ENCODE data around the gene TRIM14. TPM values are rescaled to one million over a fixed set of nuclear protein-coding genes. Genes with fewer than 3 reads are reported as not detected.
"Not testable (repeated sequence)": the region's sequence is repeated elsewhere in the genome, so short reads cannot be mapped to it uniquely, and the experiment has no call there.

TRIM14 gene
- total RNA-seq, 1 experiment from 2014 or later: 34.5 TPM

DNA sequence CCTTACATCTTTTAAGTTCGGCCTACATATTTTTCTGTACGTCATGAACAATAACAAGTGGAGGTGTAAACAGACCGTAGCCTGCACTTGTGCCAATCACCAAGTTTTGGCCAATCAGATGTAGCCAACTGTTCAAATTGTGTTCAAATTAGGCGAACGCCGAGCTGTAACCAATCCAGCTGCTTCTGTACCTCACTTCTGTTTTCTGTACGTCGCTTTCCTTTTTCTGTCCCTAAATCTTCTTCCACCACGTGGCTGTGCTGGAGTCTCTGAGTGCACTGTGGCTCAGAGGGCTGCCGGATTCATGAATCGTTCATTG is 26.4 kb downstream of the TRIM14 start:
- DNase-seq: no peak
- H3K4me1 ChIP-seq: peaks cover 5% of the 10 kb centered on the region
- no peak overlapping the region for H3K27ac Mint-ChIP-seq (ENCODE audit: unreplicated experiment)
- intact Hi-C loops (cut with micrococcal nuclease; ENCODE audit: unreplicated experiment): no loop called here
- CTCF ChIA-PET: no interaction called here
- no peak overlapping the region for H3K4me3 ChIP-seq (ENCODE audit: low read depth, low read length)
- POLR2A ChIA-PET: no interaction called here
- no peaks in the 10 kb centered on the region for H3K9me3 ChIP-seq
- BruUV-seq (replicated peaks): no TSS peak
- H3K36me3 Mint-ChIP-seq (ENCODE audit: insufficient read depth, unreplicated experiment): peaks cover 43% of the 10 kb centered on the region
- no peaks in the 10 kb centered on the region for H3K9me3 Mint-ChIP-seq (ENCODE audit: unreplicated experiment)
- TF ChIP-seq, protein P1, sequence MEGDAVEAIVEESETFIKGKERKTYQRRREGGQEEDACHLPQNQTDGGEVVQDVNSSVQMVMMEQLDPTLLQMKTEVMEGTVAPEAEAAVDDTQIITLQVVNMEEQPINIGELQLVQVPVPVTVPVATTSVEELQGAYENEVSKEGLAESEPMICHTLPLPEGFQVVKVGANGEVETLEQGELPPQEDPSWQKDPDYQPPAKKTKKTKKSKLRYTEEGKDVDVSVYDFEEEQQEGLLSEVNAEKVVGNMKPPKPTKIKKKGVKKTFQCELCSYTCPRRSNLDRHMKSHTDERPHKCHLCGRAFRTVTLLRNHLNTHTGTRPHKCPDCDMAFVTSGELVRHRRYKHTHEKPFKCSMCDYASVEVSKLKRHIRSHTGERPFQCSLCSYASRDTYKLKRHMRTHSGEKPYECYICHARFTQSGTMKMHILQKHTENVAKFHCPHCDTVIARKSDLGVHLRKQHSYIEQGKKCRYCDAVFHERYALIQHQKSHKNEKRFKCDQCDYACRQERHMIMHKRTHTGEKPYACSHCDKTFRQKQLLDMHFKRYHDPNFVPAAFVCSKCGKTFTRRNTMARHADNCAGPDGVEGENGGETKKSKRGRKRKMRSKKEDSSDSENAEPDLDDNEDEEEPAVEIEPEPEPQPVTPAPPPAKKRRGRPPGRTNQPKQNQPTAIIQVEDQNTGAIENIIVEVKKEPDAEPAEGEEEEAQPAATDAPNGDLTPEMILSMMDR (IDR thresholded peaks at IDR 0.05; ENCODE audit: insufficient read depth in 1 of 2, low read depth in 1 of 2, low read length in 1 of 2, severe bottlenecking in 1 of 2, unreplicated experiment in 1 of 2): no peak
- H3K4me1 Mint-ChIP-seq (ENCODE audit: low read depth, unreplicated experiment): peaks cover 6% of the 10 kb centered on the region
- no peak overlapping the region for H3K4me3 Mint-ChIP-seq (ENCODE audit: unreplicated experiment)
- no peaks in the 10 kb centered on the region for H3K36me3 ChIP-seq (ENCODE audit: control insufficient read depth, insufficient read depth, low read length)
- no peaks in the 10 kb centered on the region for H3K27me3 Mint-ChIP-seq (ENCODE audit: insufficient read depth, unreplicated experiment)
- H3K27me3 ChIP-seq (replicated peaks; ENCODE audit: control insufficient read depth, insufficient read depth, low read length): no peaks in the 10 kb centered on the region

DNA sequence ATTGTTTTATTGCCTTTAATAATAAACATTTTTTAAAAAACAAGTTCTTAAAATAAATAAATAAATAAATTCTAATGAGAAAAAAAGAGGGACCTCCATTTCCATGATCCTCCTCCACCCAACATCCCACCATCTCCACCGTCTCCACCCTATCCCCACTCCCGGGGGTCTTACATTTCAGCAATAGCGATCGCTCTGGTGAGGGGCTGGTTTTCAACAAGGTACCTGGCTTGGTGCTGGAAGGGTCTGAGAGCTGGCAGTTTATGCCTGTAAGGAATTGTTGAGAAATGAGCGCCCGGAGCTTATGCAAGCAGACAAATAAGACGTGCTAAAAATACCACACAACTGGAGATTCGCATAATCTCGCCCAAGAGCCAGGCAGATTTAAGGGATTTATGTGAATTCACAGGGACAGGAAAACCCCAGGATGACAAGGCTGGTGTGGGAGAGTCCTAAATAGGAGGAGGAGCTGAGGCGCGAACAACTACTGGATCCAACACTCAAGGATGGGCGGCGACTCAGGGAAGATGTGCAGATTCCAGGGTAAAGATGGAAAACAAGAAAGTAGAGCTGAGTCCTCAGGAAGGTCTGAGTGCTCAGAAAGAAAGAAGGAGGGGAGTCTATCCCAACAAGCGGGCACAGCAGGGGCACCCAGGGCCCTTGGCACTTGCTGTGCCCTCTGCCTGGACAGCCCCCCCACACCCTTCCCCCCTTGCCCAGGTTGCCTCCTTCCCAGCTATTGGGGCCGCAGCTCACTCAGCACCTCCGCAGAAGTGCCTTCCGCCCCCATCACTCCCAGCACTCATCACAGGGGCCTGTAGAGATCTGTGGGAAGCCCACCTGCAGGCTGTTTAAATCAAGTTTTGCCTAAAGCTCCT is 27.0 kb downstream of the TRIM14 start:
- H3K9me3 Mint-ChIP-seq (ENCODE audit: unreplicated experiment): no peaks in the 10 kb centered on the region
- peaks cover under 1% of the 10 kb centered on the region for H3K4me1 Mint-ChIP-seq (ENCODE audit: low read depth, unreplicated experiment)
- no peak for DNase-seq
- no peaks in the 10 kb centered on the region for H3K27me3 Mint-ChIP-seq (ENCODE audit: insufficient read depth, unreplicated experiment)
- H3K27ac Mint-ChIP-seq (ENCODE audit: unreplicated experiment): no peak overlapping the region
- intact Hi-C loops (cut with micrococcal nuclease; ENCODE audit: unreplicated experiment): no loop called here
- TF ChIP-seq, protein P1 (IDR thresholded peaks at IDR 0.05; ENCODE audit: insufficient read depth in 1 of 2, low read depth in 1 of 2, low read length in 1 of 2, severe bottlenecking in 1 of 2, unreplicated experiment in 1 of 2): no peak
- Histone ChIP-seq H3K4me1 (no peaks in the 10 kb centered on the region), H3K36me3 (ENCODE audit: control insufficient read depth, insufficient read depth, low read length) (peaks cover 2% of the 10 kb centered on the region; the same call in 1 of the 2 replicates), H3K27me3 (replicated peaks; ENCODE audit: control insufficient read depth, insufficient read depth, low read length) (no peaks in the 10 kb centered on the region), H3K4me3 (ENCODE audit: low read depth, low read length) (no peak overlapping the region), H3K9me3 (no peaks in the 10 kb centered on the region)
- ChIA-PET POLR2A (no interaction called here), CTCF (no interaction called here)
- peaks cover 40% of the 10 kb centered on the region for H3K36me3 Mint-ChIP-seq (ENCODE audit: insufficient read depth, unreplicated experiment)
- BruUV-seq (replicated peaks): no TSS peak
- no peak overlapping the region for H3K4me3 Mint-ChIP-seq (ENCODE audit: unreplicated experiment)

DNA sequence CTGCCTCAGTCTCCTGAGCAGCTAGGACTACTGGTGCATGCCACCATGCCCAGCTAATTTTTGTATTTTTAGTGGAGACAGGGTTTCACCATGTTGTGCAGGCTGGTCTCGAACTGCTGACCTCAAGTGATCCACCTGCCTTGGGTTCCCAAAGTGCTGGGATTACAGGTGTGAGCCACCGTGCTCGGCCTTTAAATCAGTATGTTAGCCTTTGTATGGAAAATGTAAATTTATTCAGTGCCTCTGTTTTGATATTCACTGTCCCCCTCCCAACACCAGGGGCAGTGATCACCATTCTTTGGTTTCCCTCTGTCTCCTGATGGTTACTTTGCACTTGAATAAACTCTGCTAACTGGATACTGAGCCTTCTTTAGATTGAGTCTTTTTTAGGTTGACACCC is 28.3 kb downstream of the TRIM14 start:
- intact Hi-C loops (cut with micrococcal nuclease; ENCODE audit: unreplicated experiment); H3K4me3 Mint-ChIP-seq (ENCODE audit: unreplicated experiment); H3K27me3 ChIP-seq (replicated peaks; ENCODE audit: control insufficient read depth, insufficient read depth, low read length); H3K27ac Mint-ChIP-seq (ENCODE audit: unreplicated experiment); H3K27me3 Mint-ChIP-seq (ENCODE audit: insufficient read depth, unreplicated experiment); H3K9me3 ChIP-seq; H3K4me3 ChIP-seq (ENCODE audit: low read depth, low read length); POLR2A ChIA-PET; BruUV-seq (replicated peaks); H3K36me3 ChIP-seq (ENCODE audit: control insufficient read depth, insufficient read depth, low read length); H3K4me1 Mint-ChIP-seq (ENCODE audit: low read depth, unreplicated experiment); CTCF ChIA-PET; H3K4me1 ChIP-seq; H3K9me3 Mint-ChIP-seq (ENCODE audit: unreplicated experiment); DNase-seq: not testable (repeated sequence)
- peaks cover 44% of the 10 kb centered on the region for H3K36me3 Mint-ChIP-seq (ENCODE audit: insufficient read depth, unreplicated experiment)
- TF ChIP-seq, protein P1 (IDR thresholded peaks at IDR 0.05; ENCODE audit: insufficient read depth in 1 of 2, low read depth in 1 of 2, low read length in 1 of 2, severe bottlenecking in 1 of 2, unreplicated experiment in 1 of 2): peak in 1 of 2 experiments; percentile 23

Data from Caco-2 (cell line).